HepG2 (cell line): Measurements from ENCODE around the gene NRIP2. TPM values are rescaled to one million over a fixed set of nuclear protein-coding genes. Genes with fewer than 3 reads are reported as not detected.
A peak's percentile ranks its signal among the peaks of the same experiment; 100 is the strongest.

Source experiments
- AGO1 ChIP-seq: fragments of 200-400 bp; formaldehyde crosslinking; IDR thresholded peaks from 2 replicates; pipeline ENCODE4 v1.6.1; 2017; ENCODE audit warnings: mild to moderate bottlenecking, low read depth, low read length, moderate library complexity; ENCODE audit not compliant: poor library complexity, severe bottlenecking
- BRD4 ChIP-seq: sonication (generic); formaldehyde crosslinking; IDR thresholded peaks from 2 replicates; pipeline ENCODE4 v1.4.0; 2020; ENCODE audit warnings: missing genetic modification reagents
- CEBPG ChIP-seq: IDR thresholded peaks from 2 replicates; pipeline ENCODE4 v1.6.1; 2016
- GATA4 ChIP-seq: sonication (generic); IDR thresholded peaks from 2 replicates; pipeline ENCODE4 v1.6.1; 2016; ENCODE audit warnings: antibody characterized with exemption, low read depth, borderline replicate concordance
- KAT7 ChIP-seq: IDR thresholded peaks from 2 replicates; pipeline ENCODE4 v1.6.1; 2018; ENCODE audit warnings: borderline replicate concordance, missing compliant biosample characterization
- KAT8 ChIP-seq: IDR thresholded peaks from 2 replicates; pipeline ENCODE4 v1.6.1; 2016; ENCODE audit warnings: missing genetic modification reagents, missing compliant biosample characterization
- KLF9 ChIP-seq: IDR thresholded peaks from 2 replicates; pipeline ENCODE4 v1.6.1; 2016; ENCODE audit warnings: low read depth
- MED1 ChIP-seq: sonication (generic); formaldehyde crosslinking; IDR thresholded peaks from 2 replicates; pipeline ENCODE4 v1.4.0; 2020; ENCODE audit warnings: missing genetic modification reagents
- NCOA5 ChIP-seq: sonication (generic); formaldehyde crosslinking; IDR thresholded peaks from 2 replicates; pipeline ENCODE4 v1.4.0; 2020; ENCODE audit warnings: missing genetic modification reagents
- NR2F2 ChIP-seq: IDR thresholded peaks from 2 replicates; pipeline ENCODE4 v1.6.1; 2012; ENCODE audit warnings: low read depth, inconsistent platforms, borderline replicate concordance
- RBM39 ChIP-seq: fragments of 200-400 bp; formaldehyde crosslinking; IDR thresholded peaks from one replicate; pipeline ENCODE4 v1.6.1; 2018; ENCODE audit warnings: antibody characterized with exemption, mild to moderate bottlenecking, low read depth, low read length; ENCODE audit not compliant: poor library complexity, severe bottlenecking
- REPIN1 ChIP-seq: sonication (generic); formaldehyde crosslinking; IDR thresholded peaks from 2 replicates; pipeline ENCODE4 v1.8.0; 2022; ENCODE audit warnings: missing genetic modification reagents, low read depth, mild to moderate bottlenecking, borderline replicate concordance
- REST ChIP-seq, 2 experiments: IDR thresholded peaks; 2 replicates each; pipeline ENCODE4 v1.6.1; 2011 to 2012; ENCODE audit warnings: low read length in 2 of 2, borderline replicate concordance in 1 of 2, low read depth in 1 of 2, mild to moderate bottlenecking in 1 of 2, moderate library complexity in 1 of 2
- SPEN ChIP-seq: sonication (generic); formaldehyde crosslinking; IDR thresholded peaks from 2 replicates; pipeline ENCODE4 v1.5.1; 2020; ENCODE audit warnings: low read depth, mild to moderate bottlenecking, missing genetic modification reagents
- ZBTB26 ChIP-seq: IDR thresholded peaks from 2 replicates; pipeline ENCODE4 v1.6.1; 2016; ENCODE audit warnings: missing compliant biosample characterization, missing genetic modification reagents, borderline replicate concordance
- ZFY ChIP-seq: sonication (generic); formaldehyde crosslinking; IDR thresholded peaks from 2 replicates; pipeline ENCODE4 v1.4.0; 2020; ENCODE audit warnings: missing genetic modification reagents
- ZNF230 ChIP-seq: sonication (generic); formaldehyde crosslinking; IDR thresholded peaks from 2 replicates; pipeline ENCODE4 v1.4.0; 2020; ENCODE audit warnings: mild to moderate bottlenecking, missing genetic modification reagents
- ZNF235 ChIP-seq: sonication (generic); formaldehyde crosslinking; IDR thresholded peaks from 2 replicates; pipeline ENCODE4 v1.8.1; 2023; ENCODE audit warnings: mild to moderate bottlenecking, missing genetic modification reagents, borderline replicate concordance
- ZNF251 ChIP-seq: sonication (generic); formaldehyde crosslinking; IDR thresholded peaks from 2 replicates; pipeline ENCODE4 v1.9.0; 2021; ENCODE audit warnings: mild to moderate bottlenecking, missing genetic modification reagents
- ZNF292 ChIP-seq: sonication (generic); formaldehyde crosslinking; IDR thresholded peaks from 2 replicates; pipeline ENCODE4 v1.8.1; 2022; ENCODE audit warnings: mild to moderate bottlenecking, low read depth, missing genetic modification reagents, borderline replicate concordance
- ZNF34 ChIP-seq: sonication (generic); formaldehyde crosslinking; IDR thresholded peaks from 2 replicates; pipeline ENCODE4 v1.4.0; 2020; ENCODE audit warnings: mild to moderate bottlenecking, missing genetic modification reagents, borderline replicate concordance
- ZNF512 ChIP-seq: sonication (generic); formaldehyde crosslinking; IDR thresholded peaks from 2 replicates; pipeline ENCODE4 v1.4.0; 2020; ENCODE audit warnings: mild to moderate bottlenecking, missing genetic modification reagents
- ZNF543 ChIP-seq: sonication (generic); formaldehyde crosslinking; IDR thresholded peaks from 2 replicates; pipeline ENCODE4 v1.4.0; 2020; ENCODE audit warnings: mild to moderate bottlenecking, missing genetic modification reagents
- ZZZ3 ChIP-seq: sonication (generic); formaldehyde crosslinking; IDR thresholded peaks from 2 replicates; pipeline ENCODE4 v1.4.0; 2020; ENCODE audit warnings: missing genetic modification reagents, mild to moderate bottlenecking, borderline replicate concordance
- polyA plus RNA-seq, 8 experiments: library from polyadenylated mRNA; depleted of rRNA in 3 of 8; stranded (reverse) in 7 of 8; unstranded in 1 of 8; fragments of >200 nt; fragmentation: Illumina TruSeq in 4 of 8; extraction: Trizol in 4 of 8; gene quantifications; 2 replicates each; pipeline versions ENCODE4 v1.2.1 to v1.2.3, GENCODE V29; 2011 to 2016; ENCODE audit warnings: low read depth in 4 of 8, missing spikeins in 1 of 8, mixed read lengths in 1 of 8; ENCODE audit not compliant: insufficient read depth in 1 of 8
- total RNA-seq, 5 experiments: library from RNA; depleted of rRNA; stranded (reverse); fragments of >200 nt; fragmentation: Illumina TruSeq; extraction: Trizol; gene quantifications; 2 replicates each; pipeline ENCODE4 v1.2.3, GENCODE V29; 2016; ENCODE audit warnings: low read depth in 1 of 5

NRIP2 gene
- total and polyA plus RNA-seq, 2 of the 13 experiments (the other 11 are each of a cell fraction or from before 2014, with no cell fraction given), result not detected

DNA sequence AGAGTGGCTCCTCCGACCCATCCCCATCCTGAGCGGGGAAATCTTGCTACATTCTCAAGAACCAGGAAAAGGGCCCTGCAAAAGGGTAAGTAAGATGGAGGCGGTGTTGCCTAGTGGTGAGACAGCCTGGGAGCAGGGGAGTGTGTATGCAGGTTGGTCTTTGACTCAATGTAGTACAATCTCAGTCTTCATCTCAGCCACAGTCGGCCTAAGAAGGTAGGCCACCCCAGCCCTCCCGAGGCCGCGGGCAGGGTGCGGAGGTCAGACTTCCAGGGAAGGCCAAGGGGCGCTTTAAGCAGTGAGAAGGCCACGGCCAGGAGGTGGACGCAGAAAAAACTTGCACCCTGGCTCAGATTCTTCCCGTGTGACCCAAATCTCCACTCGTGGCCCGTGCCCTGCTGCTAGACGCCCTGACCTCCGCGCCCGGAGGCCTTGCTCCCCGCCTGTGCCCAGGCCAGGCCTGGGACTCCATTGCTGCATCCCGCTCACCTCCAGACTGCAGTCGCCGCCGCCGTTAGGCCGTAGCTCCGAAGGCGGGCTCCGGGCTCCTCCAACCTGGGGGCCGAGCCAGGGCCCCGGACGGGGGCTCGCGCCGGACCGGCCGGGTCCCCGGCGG, 41.7 kb upstream of the NRIP2 start (continued):
- TF ChIP-seq REST (IDR thresholded peaks at IDR 0.05; ENCODE audit: borderline replicate concordance in 1 of 2, low read depth in 1 of 2, low read length in 2 of 2), result no peak
- TF ChIP-seq SPEN, result peak; percentile 39; the same call in 1 of the 2 replicates
- TF ChIP-seq CEBPG, result no peak
- TF ChIP-seq BRD4 (CRISPR knock-in tag), result 0 out of 2 replicates have a peak, but pooled peaks have one; percentile 26
- no peak for TF ChIP-seq ZNF251 (CRISPR knock-in tag)
- TF ChIP-seq NR2F2, result no peak
- no peak for TF ChIP-seq KLF9
- no peak for TF ChIP-seq GATA4
- no peak; the same call in 1 of the 2 replicates for TF ChIP-seq KAT8 (CRISPR knock-in tag)
- no peak for TF ChIP-seq ZBTB26 (CRISPR knock-in tag)
- TF ChIP-seq ZFY, result peak; percentile 92
- 0 out of 2 replicates have a peak, but pooled peaks have one; percentile 9 for TF ChIP-seq REPIN1 (CRISPR knock-in tag)
- TF ChIP-seq ZZZ3 (CRISPR knock-in tag), result 0 out of 2 replicates have a peak, but pooled peaks have one; percentile 4
- TF ChIP-seq ZNF543, result no peak
- no peak for TF ChIP-seq ZNF34
- no peak for TF ChIP-seq MED1 (CRISPR knock-in tag)
- no peak for TF ChIP-seq NCOA5 (CRISPR knock-in tag)
- TF ChIP-seq ZNF235 (CRISPR knock-in tag), result no peak
- TF ChIP-seq KAT7 (CRISPR knock-in tag), result no peak
- TF ChIP-seq ZNF230, result no peak
- TF ChIP-seq ZNF292, result no peak
- no peak for TF ChIP-seq RBM39
- TF ChIP-seq ZNF512 (CRISPR knock-in tag), result no peak
- TF ChIP-seq AGO1, result no peak
